HG03066 (cell line): ENCODE results near the gene KIFC3.
"Not testable (repeated sequence)": the region's sequence is repeated elsewhere in the genome, so short reads cannot be mapped to it uniquely, and the experiment has no call there.

Source experiments
- ATAC-seq: cut with Tn5 transposase; IDR thresholded peaks from one replicate; pipeline ENCODE4 v1.9.1; 2021; ENCODE audit warnings: low read depth; ENCODE audit not compliant: unreplicated experiment

The KIFC3 gene

DNA sequence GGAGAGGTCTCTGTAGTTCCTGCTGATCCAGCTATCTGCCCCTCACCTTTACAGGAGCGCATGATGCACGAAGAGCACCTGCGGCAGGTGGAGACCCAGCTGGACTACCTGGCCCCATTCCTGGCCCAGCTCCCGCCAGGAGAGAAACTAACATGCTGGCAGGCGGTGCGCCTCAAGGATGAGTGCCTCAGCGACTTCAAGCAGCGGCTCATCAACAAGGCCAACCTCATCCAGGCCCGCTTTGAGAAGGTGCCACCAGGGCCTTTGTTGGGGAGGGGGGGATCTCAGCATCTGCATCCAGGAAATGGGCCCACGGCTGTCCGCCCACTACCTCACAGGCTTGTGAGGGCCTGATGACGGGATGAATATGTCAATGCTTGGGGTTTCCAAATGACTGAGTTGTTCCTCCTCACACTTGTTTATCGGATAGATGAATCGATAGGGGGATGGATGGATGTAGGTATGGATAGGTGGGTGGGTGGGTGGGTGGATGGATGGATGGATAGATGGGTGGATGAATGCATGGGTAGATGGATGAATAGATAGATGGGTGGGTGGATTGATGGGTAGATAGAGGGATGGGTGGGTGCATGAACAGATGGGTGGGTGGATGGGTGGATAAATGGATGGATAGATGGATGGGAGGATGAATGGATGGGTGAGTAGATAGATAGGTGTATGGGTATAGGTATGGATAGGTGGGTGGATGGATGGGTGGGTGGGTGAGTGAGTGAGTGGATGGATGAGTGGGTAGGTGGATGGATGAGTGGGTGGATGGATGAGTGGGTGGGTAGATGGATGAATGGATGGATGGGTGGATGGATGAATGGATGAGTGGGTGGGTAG lies 73.7 kb downstream of the KIFC3 start:
- no peak for ATAC-seq

DNA sequence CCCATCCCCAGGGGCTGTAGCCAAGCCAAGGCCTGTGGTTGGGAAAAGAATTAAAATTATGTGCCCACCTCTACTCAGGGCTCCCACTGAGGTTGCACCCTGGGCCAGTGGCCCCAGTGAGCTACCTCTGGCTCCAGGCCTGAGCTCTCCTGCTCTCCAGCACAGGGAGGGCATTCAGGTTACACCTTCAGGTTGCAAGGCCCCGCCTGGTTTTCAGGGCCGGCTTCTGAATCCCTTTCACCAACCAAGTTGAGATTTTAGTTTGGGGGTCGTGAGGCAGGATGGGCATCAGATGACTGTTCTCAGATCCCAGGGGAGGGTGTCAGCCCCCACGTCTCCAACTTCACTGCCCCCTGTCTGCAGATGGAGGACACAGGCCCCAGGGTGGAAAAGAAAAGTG lies 74.7 kb downstream of the KIFC3 start:
- no peak for ATAC-seq

DNA sequence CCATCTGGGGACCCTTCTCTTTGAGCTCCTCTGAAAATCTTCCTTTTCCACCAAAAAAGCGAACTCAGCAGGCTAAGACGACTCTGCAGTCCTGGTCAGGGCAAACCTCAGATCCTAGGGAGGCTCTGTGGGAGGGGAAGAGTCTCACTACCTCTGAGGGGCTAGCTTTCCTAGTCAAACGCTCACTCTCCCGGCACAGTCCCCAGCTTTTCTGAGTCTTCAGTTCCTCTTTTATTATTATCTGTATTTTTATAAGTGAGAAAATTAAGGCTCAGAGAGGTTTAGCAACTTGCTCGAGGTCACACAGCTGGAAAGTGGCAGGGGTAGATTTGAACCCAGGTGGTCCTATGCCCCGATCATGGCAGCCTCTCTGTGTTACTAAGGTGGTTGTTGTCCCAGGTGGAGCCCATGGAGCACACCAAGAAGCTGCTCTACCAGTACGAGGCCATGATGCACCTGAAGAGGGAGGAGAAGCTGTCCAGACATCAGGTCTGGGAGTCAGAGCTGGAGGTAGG lies 75.8 kb downstream of the KIFC3 start:
- no peak for ATAC-seq

DNA sequence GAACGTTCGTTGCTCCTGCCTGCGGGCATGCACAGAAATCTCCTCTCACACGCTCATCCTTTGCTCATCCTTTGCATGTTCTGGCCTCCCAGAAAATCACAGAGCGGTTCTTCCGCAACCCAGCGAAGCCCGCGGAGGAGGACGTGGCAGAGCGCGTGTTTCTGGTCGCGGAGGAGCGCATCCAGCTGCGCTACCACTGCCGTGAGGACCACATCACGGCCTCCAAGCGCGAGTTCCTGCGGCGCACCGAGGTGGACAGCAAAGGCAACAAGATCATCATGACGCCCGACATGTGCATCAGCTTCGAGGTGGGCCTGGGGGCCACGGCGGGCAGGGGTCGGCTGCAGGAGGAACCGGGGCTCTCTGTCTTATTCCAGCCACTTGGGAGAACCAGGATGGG lies 76.3 kb downstream of the KIFC3 start:
- no peak for ATAC-seq

DNA sequence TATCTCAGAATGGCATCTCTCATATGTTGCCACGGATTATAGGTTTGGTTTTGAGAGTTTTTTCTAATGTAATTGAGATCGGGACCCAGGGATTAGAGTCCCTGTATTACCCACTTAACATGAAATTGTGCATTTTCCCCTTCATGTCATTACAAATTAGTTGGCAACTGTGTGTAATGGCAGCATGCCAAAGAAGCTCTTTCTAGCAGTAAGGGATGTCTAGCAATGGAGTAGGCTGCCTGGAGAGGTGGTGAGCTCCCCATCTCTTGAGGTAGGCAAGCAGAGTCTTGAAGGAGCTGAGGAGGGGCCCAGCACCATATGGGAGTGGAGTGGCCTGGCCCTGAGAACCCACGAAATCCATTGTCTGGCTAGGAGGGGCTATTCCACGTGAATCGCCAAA lies 76.7 kb downstream of the KIFC3 start:
- no peak for ATAC-seq

DNA sequence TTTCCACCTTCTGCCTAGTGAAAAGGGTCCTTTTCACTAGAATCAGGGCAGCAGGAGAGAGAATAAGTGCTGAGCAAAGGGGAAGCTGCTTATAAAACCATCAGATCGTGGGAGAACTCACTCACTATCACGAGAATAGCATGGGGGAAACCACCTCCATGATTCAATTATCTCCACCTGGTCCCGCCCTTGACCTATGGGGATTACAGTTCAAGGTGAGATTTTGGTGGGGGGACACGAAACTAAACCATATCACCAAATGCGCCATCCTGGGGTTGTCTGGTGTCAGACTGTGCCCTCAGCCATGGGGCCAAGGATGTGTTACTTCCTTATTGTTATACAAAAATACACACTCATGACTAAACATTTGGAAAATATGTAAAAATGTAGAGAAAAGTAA lies 77.1 kb downstream of the KIFC3 start:
- no peak for ATAC-seq

DNA sequence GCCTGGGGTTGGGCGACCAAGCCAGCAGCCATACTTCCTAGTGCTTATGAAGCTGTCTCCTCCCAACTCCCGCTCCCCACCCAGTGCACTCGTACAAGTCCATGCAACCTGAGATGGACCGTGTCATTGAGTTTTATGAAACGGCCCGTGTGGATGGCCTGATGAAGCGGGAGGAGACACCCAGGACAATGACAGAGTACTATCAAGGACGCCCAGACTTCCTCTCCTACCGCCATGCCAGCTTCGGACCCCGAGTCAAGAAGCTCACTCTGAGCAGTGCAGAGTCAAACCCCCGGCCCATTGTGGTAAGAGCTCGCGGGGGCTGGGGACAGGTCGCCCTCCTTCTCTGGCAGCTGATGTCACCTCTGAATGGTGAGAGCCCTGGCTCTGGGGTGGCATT lies 77.8 kb downstream of the KIFC3 start:
- no peak for ATAC-seq

DNA sequence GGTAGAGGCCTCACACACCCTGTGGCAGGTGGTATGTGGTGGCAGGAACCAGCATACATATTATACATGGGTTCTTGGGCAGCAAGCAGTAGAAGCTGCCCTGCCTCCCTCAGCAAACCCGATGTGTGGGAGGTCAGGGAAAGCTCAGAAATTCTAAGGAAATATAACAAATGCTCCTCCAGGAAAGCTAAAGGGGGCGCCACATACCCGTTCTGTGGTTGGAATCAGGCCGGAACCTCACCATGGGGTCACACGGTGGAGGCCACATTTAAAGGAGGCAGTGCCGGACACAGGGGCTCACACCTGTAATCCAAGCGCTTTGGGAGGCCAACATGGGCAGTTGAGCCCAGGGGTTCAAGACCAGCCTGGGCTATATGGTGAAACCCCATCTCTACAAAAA lies 79.1 kb downstream of the KIFC3 start:
- ATAC-seq: no peak

DNA sequence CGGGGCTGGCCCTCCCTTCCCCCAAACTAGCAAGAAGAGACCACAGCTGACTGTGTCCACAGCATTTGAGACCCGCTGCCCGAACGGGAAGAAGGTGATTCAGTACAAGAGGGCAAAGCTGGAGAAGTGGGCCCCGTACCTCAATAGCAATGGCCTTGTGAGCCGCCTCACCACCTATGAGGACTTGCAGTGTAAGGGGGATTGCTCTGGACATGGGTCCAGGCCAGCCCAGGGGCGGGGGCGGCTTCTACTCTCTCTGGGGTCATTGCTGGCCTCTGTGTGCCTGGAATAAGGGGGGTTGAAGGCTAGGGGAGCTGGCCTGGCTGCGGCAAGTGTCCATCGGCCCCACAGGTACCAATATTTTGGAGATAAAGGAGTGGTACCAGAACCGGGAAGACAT lies 79.6 kb downstream of the KIFC3 start:
- no peak for ATAC-seq

DNA sequence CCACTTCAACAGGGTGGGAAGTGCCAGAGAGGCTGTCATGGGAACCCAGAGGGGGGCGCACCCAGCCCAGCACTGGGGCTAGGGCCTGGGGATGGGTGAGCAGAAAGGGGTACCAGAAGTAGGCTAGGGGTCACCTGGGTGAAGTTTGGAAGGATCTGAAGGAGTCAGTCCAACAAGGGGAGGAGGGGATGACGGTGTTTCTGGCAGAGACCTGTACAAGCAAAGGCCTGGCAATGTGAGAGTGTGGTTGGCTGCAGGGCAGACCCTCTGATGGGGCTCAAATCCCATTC lies 80.1 kb downstream of the KIFC3 start:
- ATAC-seq: no peak

DNA sequence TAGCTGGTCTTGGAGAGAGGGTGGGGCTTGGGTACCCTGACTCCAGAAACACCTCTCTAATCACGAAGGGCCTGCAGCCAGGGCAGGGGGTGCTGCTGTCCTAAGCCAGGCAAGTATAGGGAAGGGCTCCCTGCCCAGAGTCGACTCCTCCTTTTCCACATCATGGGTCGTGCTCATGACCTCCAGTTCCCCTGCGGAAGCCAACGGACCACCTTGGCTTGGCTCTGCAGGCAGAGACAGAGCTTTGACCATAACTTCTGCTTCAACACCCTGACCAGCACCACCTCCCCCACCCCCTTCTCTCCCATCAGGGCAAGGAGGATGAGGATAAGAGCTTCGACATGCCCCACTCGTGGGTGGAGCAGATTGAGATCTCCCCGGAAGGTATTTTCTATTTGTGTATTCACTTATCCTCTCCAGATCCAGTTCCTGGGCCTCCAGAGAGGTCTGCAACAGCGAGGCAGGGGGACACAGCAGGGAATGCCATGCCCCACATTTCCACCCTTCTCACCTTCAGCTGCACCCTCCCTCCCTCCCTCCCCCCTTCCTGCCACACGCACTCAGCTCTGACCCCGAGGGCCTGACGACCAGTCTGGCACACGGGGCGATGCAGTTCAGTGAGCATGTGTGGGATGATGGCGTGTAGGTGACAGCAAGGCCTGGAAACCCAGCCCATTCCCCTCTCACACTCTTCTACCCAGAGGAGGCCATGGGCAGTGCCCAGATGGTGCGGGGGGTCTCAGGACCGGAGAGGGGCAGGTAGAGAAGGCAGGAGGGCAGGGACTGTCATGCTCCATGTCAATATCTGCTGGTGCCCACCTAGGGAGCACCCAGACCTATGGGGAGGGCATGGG lies 80.7 kb downstream of the KIFC3 start:
- ATAC-seq: no peak

DNA sequence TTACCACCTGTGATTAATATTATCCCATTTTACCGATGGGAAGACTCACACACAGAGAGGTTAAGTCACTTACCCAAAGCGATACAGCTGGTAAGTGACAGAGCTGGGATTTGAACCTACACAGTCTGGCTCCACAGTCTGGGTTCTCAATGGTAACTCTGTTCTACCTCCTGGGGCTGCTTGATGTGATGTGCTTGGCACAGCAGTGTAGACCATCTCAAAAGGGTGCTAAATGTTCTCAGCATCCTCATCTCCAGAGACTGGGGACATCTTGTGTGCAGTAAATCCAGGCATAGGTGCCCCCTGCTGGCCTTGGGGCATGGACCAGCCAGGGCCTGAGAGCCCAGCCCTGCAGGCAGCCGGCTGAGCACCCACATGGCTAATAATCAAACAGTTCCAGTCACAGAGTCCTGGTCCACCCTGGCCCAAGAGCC lies 82.1 kb downstream of the KIFC3 start:
- no peak for ATAC-seq

DNA sequence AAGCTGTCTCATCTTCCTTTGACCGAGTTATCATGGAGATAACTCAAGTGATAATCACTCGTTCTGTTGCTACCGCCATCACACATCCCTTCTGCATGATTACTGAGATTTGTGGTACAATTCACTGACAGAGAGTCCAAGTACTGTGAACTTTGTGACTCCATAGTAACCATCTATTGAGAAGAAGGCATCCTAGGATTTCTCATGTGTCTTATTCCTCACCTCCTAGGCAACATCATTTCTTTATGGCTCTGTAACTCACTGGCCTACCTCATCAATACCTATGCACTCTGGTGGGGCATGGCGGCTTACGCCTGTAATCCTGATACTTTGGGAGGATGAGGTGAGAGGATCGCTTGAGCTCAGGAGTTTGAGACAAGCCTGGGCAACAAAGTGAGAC lies 88.2 kb downstream of the KIFC3 start:
- ATAC-seq: no peak

DNA sequence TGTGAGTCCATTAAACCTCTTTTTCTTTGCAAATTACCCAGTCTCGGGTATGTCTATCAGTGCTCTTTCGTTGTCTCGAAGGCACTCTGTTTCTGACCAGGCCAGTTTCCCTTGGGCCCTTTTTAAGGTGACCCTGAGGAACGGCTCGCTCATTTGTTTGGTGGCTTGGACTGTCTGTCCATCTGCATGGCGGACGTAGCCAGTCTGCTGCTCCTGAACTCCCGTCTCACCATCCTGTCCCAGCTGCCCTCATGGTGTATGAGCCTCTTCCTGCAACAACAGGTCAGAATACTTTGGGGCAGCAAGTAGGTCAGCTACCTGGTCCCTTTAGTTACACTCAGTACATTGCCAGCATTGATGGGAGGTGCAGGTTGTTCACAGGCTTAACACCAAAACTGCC lies 88.7 kb downstream of the KIFC3 start:
- no peak for ATAC-seq

DNA sequence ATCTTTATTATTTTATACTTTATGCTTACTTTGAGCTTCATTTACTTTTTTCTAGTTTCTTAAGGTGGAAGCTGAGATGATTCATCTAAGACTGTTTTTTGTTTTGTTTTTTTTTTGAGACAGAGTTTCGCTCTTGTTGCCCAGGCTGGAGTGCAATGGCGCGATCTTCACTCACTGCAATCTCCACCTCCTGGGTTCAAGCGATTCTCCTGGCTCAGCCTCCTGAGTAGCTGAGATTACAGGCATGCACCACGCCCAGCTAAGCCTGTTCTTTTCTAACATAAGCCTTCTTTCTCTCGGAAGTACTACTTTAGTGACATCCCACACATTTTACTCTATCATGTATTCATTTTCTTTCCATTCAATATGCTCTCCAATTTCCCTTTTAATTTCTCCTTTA lies 89.7 kb downstream of the KIFC3 start:
- not testable (repeated sequence) for ATAC-seq

DNA sequence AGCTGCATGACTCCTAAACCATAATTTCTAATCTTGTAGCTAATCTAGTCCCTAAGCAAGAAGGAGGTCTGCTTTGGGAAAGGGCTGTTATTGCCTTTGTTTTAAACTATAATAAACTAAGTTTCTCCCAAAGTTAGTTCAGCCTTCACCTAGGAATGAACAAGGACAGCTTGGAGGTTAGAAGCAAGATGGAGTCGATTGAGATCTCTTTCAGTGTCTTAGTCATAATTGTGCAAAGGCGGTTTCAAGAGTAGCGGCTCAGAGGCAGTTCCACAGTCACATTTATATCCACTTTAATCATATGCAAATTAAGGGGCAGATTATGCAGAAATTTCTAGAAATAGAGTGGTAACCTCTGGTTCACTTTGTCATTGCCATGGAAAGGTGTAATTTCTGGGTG lies 90.3 kb downstream of the KIFC3 start:
- no peak for ATAC-seq

DNA sequence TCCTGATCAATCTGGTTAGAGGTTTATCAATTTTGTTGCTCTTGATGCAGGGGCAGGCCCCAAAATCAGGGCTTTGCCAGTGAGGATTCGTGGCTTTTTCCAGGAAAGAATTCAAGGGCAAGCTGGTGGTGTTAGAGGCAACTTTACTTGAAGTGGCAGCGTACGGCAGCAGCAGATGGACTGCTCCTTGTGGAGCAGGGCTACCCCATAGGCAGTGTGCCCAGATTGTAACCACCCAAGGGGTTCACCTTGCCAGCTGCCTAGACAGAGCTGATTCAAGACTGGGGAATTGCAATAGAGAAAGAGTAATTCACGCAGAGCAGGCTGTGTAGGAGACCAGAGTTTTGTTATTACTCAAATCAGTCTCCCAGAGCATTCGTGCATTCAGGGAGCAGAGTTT lies 90.9 kb downstream of the KIFC3 start:
- no peak for ATAC-seq

DNA sequence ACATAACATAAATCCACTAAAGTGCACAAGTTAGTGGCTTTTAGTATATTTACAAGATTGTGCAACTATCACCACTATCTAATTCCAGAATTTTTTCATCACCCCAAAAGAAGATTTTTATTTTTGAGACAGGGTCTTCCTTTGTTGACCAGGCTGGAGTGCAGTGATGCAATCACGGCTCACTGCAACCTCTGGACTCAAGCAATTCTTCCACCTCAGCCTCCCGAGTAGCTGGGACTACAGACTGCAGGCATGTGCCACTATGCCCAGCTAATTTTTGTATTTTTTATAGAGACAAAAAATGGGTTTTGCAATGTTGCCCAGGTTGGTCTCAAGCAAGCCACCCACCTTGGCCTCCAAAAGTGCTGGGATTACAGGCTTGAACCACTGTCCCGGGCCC lies 92.6 kb downstream of the KIFC3 start:
- ATAC-seq: no peak
